ENCODE measurements around the gene ACKR3.

GRCh38 chr2:236607471-236608187 lies 38.0 kb downstream of the ACKR3 start:
- TF ChIP-seq CTCF (IDR thresholded peaks at IDR 0.05; ENCODE audit: insufficient read depth, low read length) (no peak), POLR2AphosphoS5 (IDR thresholded peaks at IDR 0.05; ENCODE audit: low read depth) (no peak), REST (IDR thresholded peaks at IDR 0.05; ENCODE audit: insufficient replicate concordance, low read depth) (no peak), GABPA (IDR thresholded peaks at IDR 0.05; ENCODE audit: low read depth) (no peak), SPI1 (IDR thresholded peaks at IDR 0.05; ENCODE audit: borderline replicate concordance, low read depth) (no peak)
